ENCODE measurements around the gene FBXL12. TPM values are rescaled to one million over a fixed set of nuclear protein-coding genes. Genes with fewer than 3 reads are reported as not detected.

The FBXL12 gene
- total RNA-seq, 4 donors from 2014 or later: 15.8 to 32.7 (median 29.2) TPM

GRCh38 chr19:9856609-9857008, 37.7 kb upstream of the FBXL12 start:
- 95% methylated on average over 3 of the region's 9 CpGs for WGBS
- Histone ChIP-seq H3K36me3 (peaks cover 0 to 15% (median 2%) of the 10 kb centered on the region in 4 donors), H3K4me3 (no peak overlapping the region), H3K9me3 (no peaks in the 10 kb centered on the region), H3K27ac (replicated peaks in 1 of 4) (no peak overlapping the region), H3K27me3 (no peaks in the 10 kb centered on the region), H3K4me1 (no peaks in the 10 kb centered on the region)
- DNase-seq (ENCODE audit: extremely low spot score): no peak
- intact Hi-C loops (cut with DNase I): no loop called here
- TF ChIP-seq CTCF (IDR thresholded peaks at IDR 0.05) (no peak), POLR2A (IDR thresholded peaks at IDR 0.05; ENCODE audit: low read depth) (no peak), POLR2AphosphoS5 (IDR thresholded peaks at IDR 0.05) (no peak), EP300 (IDR thresholded peaks at IDR 0.05) (no peak)

- H3K27ac ChIP-seq (replicated peaks in 1 of 4): no peak overlapping the region
- WGBS: 92% methylated on average over 25 of the region's 38 CpGs
- TF ChIP-seq EP300 (IDR thresholded peaks at IDR 0.05) (no peak), CTCF (IDR thresholded peaks at IDR 0.05) (no peak), POLR2A (IDR thresholded peaks at IDR 0.05; ENCODE audit: low read depth) (no peak), POLR2AphosphoS5 (IDR thresholded peaks at IDR 0.05) (no peak)
- intact Hi-C loops (cut with DNase I): no loop called here
- no peak for DNase-seq (ENCODE audit: extremely low spot score)
- no peaks in the 10 kb centered on the region for H3K27me3 ChIP-seq
- H3K4me1 ChIP-seq: no peaks in the 10 kb centered on the region
- no peaks in the 10 kb centered on the region for H3K9me3 ChIP-seq
- no peak overlapping the region for H3K4me3 ChIP-seq
- H3K36me3 ChIP-seq: peaks cover 0 to 34% (median 16%) of the 10 kb centered on the region in 4 donors
Measured at GRCh38 chr19:9854282-9854846, 35.5 kb upstream of the FBXL12 start.

- H3K27ac ChIP-seq (replicated peaks in 1 of 4): no peak overlapping the region
Measured at GRCh38 chr19:9850235-9850959, 31.5 kb upstream of the FBXL12 start.

GRCh38 chr19:9849791-9850190, 30.9 kb upstream of the FBXL12 start:
- no peak for DNase-seq (ENCODE audit: extremely low spot score)
- intact Hi-C loops (cut with DNase I): no loop called here
- H3K36me3 ChIP-seq: peaks cover 1 to 68% (median 58%) of the 10 kb centered on the region in 4 donors

More at GRCh38 chr19:9850235-9850959, 31.5 kb upstream of the FBXL12 start:
- Histone ChIP-seq H3K4me3 (no peak overlapping the region), H3K9me3 (no peaks in the 10 kb centered on the region), H3K36me3 (peaks cover 0 to 66% (median 53%) of the 10 kb centered on the region in 4 donors), H3K4me1 (peaks cover 4 to 17% (median 10%) of the 10 kb centered on the region in 4 donors), H3K27me3 (no peaks in the 10 kb centered on the region)
- 77% methylated on average over 3 of the region's 19 CpGs for WGBS
- intact Hi-C loops (cut with DNase I): no loop called here
- TF ChIP-seq POLR2AphosphoS5 (IDR thresholded peaks at IDR 0.05) (no peak), EP300 (IDR thresholded peaks at IDR 0.05) (no peak), CTCF (IDR thresholded peaks at IDR 0.05) (no peak)
- no peak for DNase-seq (ENCODE audit: extremely low spot score)

More at GRCh38 chr19:9849791-9850190, 30.9 kb upstream of the FBXL12 start:
- Histone ChIP-seq H3K27me3 (no peaks in the 10 kb centered on the region), H3K27ac (replicated peaks in 1 of 4) (no peak overlapping the region), H3K9me3 (no peaks in the 10 kb centered on the region), H3K4me3 (no peak overlapping the region), H3K4me1 (peaks cover 4 to 17% (median 10%) of the 10 kb centered on the region in 4 donors)
- TF ChIP-seq EP300 (IDR thresholded peaks at IDR 0.05) (no peak), POLR2AphosphoS5 (IDR thresholded peaks at IDR 0.05) (no peak), CTCF (IDR thresholded peaks at IDR 0.05) (no peak), POLR2A (IDR thresholded peaks at IDR 0.05; ENCODE audit: low read depth) (no peak)
- WGBS: 57% methylated on average over 1 of the region's 7 CpGs

Measured in esophagus muscularis mucosa (tissue), 4 donors.